ENCODE results near the gene KCNC1. TPM values are rescaled to one million over a fixed set of nuclear protein-coding genes. Genes with fewer than 3 reads are reported as not detected.

KCNC1 gene
- total RNA-seq, 1 donor from 2014 or later, result 5.1 TPM

GRCh38 chr11:17816232-17816931, 81.8 kb downstream of the KCNC1 start:
- DNase-seq (ENCODE audit: low spot score), result no peak

- peak; percentile 37 for DNase-seq (ENCODE audit: low spot score)
Measured at GRCh38 chr11:17821648-17822400, 87.2 kb downstream of the KCNC1 start.

GRCh38 chr11:17822401-17822781, 87.8 kb downstream of the KCNC1 start:
- no peak for DNase-seq (ENCODE audit: low spot score)

GRCh38 chr11:17827006-17827405, 92.4 kb downstream of the KCNC1 start:
- DNase-seq (ENCODE audit: low spot score), result no peak

GRCh38 chr11:17828311-17828751, 93.8 kb downstream of the KCNC1 start:
- peak; percentile 74 for DNase-seq (ENCODE audit: low spot score)

GRCh38 chr11:17831228-17831627, 96.6 kb downstream of the KCNC1 start:
- no peak for DNase-seq (ENCODE audit: low spot score)

GRCh38 chr11:17831883-17832282, 97.3 kb downstream of the KCNC1 start:
- no peak for DNase-seq (ENCODE audit: low spot score)

Other genes starting within 250 kb of the KCNC1 start
- 5.3 TPM for gene USH1C, start 190.4 kb upstream of the KCNC1 start, total RNA-seq (ENCODE audit: insufficient read depth, low replicate concordance)
- gene OTOG, start 187.5 kb upstream of the KCNC1 start, total RNA-seq (ENCODE audit: insufficient read depth, low replicate concordance), result 0.48 TPM
- not detected for gene MYOD1, start 15.2 kb upstream of the KCNC1 start, total RNA-seq (ENCODE audit: insufficient read depth, low replicate concordance)